Measurements from ENCODE around the gene MACROD2.

MACROD2 gene

DNA sequence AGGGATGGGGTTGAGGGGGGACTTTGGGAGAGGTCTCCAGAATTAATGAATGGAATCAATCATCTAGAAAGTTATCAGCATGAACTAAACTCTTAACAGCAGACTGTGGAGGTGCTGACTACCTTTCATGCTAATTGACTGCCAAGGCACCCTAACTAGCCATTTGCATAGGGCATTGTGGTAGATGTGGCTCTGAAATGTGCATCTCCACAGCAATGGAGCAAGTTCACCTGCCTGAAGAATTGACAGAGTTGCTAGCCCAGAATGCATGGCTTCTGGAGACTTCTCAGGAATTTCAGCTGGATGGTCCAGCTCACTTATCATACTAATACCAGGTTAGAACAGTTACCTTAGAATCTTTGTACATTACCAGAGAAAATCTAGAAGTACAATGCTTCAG lies 1832.3 kb downstream of the MACROD2 start:
- TF ChIP-seq, protein P1, sequence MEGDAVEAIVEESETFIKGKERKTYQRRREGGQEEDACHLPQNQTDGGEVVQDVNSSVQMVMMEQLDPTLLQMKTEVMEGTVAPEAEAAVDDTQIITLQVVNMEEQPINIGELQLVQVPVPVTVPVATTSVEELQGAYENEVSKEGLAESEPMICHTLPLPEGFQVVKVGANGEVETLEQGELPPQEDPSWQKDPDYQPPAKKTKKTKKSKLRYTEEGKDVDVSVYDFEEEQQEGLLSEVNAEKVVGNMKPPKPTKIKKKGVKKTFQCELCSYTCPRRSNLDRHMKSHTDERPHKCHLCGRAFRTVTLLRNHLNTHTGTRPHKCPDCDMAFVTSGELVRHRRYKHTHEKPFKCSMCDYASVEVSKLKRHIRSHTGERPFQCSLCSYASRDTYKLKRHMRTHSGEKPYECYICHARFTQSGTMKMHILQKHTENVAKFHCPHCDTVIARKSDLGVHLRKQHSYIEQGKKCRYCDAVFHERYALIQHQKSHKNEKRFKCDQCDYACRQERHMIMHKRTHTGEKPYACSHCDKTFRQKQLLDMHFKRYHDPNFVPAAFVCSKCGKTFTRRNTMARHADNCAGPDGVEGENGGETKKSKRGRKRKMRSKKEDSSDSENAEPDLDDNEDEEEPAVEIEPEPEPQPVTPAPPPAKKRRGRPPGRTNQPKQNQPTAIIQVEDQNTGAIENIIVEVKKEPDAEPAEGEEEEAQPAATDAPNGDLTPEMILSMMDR (conservative IDR thresholded peaks at IDR 0.05; ENCODE audit: low read depth, low read length) = no peak
- no peak for DNase-seq (ENCODE audit: low read depth)
- H3K4me3 ChIP-seq (ENCODE audit: low read depth, low read length) = no peak overlapping the region

DNA sequence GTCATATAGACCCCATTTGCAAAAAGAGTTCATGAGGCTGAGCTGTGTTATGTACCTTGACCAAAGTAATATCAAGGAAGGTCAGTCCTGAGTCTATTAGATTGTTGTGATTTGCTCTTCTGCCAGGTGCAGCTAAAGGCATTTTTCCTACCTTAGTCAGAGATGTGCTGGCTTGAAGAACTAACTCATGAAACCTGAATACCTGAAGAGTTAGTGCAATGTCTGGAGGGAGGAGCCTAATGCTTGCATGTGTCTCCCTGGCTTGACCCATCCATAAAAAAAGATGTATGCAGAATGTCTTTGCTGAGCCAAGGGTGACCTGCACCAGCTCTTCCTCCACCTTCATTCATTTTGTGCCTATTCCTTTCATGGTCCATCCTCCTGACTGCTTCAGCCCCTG lies 1835.9 kb downstream of the MACROD2 start:
- no peak overlapping the region for H3K4me3 ChIP-seq (ENCODE audit: low read depth, low read length)
- DNase-seq (ENCODE audit: low read depth) = no peak
- TF ChIP-seq, protein P1 (conservative IDR thresholded peaks at IDR 0.05; ENCODE audit: low read depth, low read length) = no peak

DNA sequence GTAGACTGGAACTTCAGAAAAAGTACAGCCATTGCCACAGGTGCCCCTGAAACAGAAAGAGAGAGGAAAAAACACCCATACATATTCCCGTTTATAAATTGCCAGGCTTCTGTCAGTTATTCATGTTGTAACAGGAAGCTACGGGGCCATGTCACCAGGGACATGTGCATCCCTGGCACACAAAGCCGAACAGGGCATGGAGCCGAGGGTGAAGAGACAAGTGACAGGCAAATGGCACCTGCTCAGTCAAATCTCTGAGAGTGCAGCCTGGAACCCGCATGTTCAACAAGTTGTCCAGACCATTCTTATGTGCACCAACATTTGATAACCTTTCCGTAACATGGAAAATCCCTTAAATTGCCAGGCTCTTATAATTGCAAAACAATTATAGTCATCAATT lies 1837.2 kb downstream of the MACROD2 start:
- TF ChIP-seq, protein P1 (conservative IDR thresholded peaks at IDR 0.05; ENCODE audit: low read depth, low read length) = no peak
- no peak for DNase-seq (ENCODE audit: low read depth)
- H3K4me3 ChIP-seq (ENCODE audit: low read depth, low read length) = no peak overlapping the region

DNA sequence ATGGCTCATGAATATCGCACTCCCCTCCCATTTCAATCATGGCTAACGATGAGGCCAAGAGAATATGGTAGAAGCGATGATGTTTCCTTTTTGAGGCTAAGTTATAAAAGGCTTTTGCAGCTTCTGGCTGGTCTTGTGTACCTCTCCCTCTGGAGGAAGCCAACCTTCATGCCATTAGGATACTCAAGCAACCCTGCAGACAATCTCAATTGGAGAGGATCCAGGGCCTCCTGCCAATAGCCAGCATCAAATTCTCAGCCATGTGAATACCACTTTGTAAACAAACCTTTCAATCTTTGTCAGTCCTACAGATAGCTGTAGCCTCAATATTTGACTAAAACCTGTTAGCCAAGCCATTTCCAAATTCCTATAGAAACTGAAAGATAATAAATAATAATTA lies 1839.5 kb downstream of the MACROD2 start:
- TF ChIP-seq, protein P1 (conservative IDR thresholded peaks at IDR 0.05; ENCODE audit: low read depth, low read length) = no peak
- no peak for DNase-seq (ENCODE audit: low read depth)
- H3K4me3 ChIP-seq (ENCODE audit: low read depth, low read length) = no peak overlapping the region

DNA sequence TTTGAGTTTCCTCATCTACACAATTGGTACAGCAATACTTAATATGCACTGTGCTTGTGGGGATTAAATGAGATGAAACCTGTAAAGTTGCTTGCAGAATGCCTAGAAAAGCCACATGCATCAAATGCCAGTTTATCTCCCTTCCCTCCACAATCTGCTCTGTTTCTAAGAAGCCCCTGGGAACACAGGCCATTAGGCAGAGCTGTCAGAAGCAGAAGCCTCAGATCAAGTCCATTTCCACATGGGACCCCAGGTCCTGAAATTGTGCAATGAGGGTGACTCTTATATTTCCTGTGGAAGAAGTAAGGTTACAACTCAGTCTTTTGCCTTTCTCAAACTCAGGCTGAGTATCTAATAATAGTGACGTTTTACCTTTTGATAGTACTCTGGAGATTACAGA lies 1840.5 kb downstream of the MACROD2 start:
- TF ChIP-seq, protein P1 (conservative IDR thresholded peaks at IDR 0.05; ENCODE audit: low read depth, low read length) = no peak
- no peak overlapping the region for H3K4me3 ChIP-seq (ENCODE audit: low read depth, low read length)
- no peak for DNase-seq (ENCODE audit: low read depth)

DNA sequence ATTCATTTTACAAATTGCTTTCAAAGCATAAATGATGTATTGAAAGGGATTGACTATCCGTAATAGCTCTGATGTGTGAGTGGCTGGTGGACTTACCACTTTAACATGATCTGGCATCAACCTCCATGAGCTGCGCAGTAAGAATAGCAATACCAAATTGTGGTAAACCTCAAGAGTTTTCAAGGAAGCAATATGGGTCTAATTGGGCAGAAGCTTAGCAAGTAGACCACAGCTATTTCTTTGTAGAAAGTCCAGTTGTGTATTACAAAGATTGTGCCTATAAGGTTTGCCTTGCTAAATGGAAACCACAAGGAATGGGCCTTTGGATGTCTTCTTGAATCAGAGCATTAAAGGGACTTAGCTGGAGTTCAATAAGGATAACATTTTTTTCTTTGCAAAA lies 1841.3 kb downstream of the MACROD2 start:
- TF ChIP-seq, protein P1 (conservative IDR thresholded peaks at IDR 0.05; ENCODE audit: low read depth, low read length) = no peak
- no peak for DNase-seq (ENCODE audit: low read depth)
- H3K4me3 ChIP-seq (ENCODE audit: low read depth, low read length) = no peak overlapping the region

DNA sequence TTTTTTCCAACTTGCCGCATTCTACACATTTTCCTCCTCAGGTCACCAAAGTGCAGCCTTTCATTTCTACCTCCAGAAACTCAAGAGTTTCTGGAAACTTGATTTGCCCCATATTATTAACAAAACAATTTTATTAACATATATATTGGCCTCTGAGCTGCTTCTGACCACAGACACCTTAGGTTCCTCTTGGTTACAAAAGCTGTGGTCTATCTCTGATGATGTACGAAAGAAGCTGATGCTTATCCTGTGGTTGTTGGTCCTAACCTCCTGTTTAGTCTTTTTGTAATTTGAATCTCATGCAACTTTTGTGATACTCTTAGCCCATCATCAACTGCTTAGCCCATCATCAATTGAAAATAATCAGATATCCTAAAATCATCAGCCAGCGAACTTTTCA lies 1842.2 kb downstream of the MACROD2 start:
- no peak for DNase-seq (ENCODE audit: low read depth)
- TF ChIP-seq, protein P1 (conservative IDR thresholded peaks at IDR 0.05; ENCODE audit: low read depth, low read length) = no peak
- no peak overlapping the region for H3K4me3 ChIP-seq (ENCODE audit: low read depth, low read length)
